HUES6 (cell line): ENCODE data around the gene PLB1.

Experiments
- H3K27ac ChIP-seq: 2 replicates; pipeline ENCODE4 v1.7.0; 2013; ENCODE audit warnings: low read depth, mild to moderate bottlenecking, low read length, inconsistent platforms
- H3K27me3 ChIP-seq: 2 replicates; pipeline ENCODE4 v1.6.1; 2013; ENCODE audit warnings: low read length; ENCODE audit not compliant: control insufficient read depth, insufficient read depth
- H3K36me3 ChIP-seq: 2 replicates; pipeline ENCODE4 v1.6.1; 2013; ENCODE audit warnings: low read length; ENCODE audit not compliant: control insufficient read depth, insufficient read depth
- H3K4me1 ChIP-seq: 2 replicates; pipeline ENCODE4 v1.6.1; 2013; ENCODE audit warnings: low read length; ENCODE audit not compliant: control insufficient read depth, insufficient read depth
- H3K4me3 ChIP-seq: 2 replicates; pipeline ENCODE4 v1.5.1; 2013; ENCODE audit warnings: low read depth, low read length
- H3K9ac ChIP-seq: one replicate; pipeline ENCODE4 v1.6.1; 2013; ENCODE audit warnings: mild to moderate bottlenecking, low read length
- H3K9me3 ChIP-seq: 2 replicates; pipeline ENCODE4 v1.6.1; 2013; ENCODE audit warnings: low read depth, low read length; ENCODE audit not compliant: control insufficient read depth, insufficient read depth

PLB1 gene

GRCh38 chr2:28516950-28517349 is 21.1 kb downstream of the PLB1 start:
- Histone ChIP-seq H3K27me3 (peaks cover 8% of the 10 kb centered on the region), H3K4me1 (no peaks in the 10 kb centered on the region), H3K27ac (no peak overlapping the region), H3K9me3 (no peaks in the 10 kb centered on the region; the same call in 1 of the 2 replicates), H3K9ac (no peak overlapping the region), H3K36me3 (no peaks in the 10 kb centered on the region), H3K4me3 (no peak overlapping the region)

- no peak overlapping the region for H3K4me3 ChIP-seq
- H3K9me3 ChIP-seq: no peaks in the 10 kb centered on the region
- H3K27ac ChIP-seq: no peak overlapping the region
- H3K4me1 ChIP-seq: 0 out of 2 replicates have a peak, but pooled peaks cover 4% of the 10 kb centered on the region
- H3K27me3 ChIP-seq: peaks cover 13% of the 10 kb centered on the region; the same call in 1 of the 2 replicates
- H3K9ac ChIP-seq: no peak overlapping the region
- no peaks in the 10 kb centered on the region for H3K36me3 ChIP-seq
Measured at GRCh38 chr2:28521663-28522062, 25.8 kb downstream of the PLB1 start.

GRCh38 chr2:28522481-28522880 is 26.6 kb downstream of the PLB1 start:
- Histone ChIP-seq H3K27me3 (peaks cover 13% of the 10 kb centered on the region; the same call in 1 of the 2 replicates), H3K4me3 (no peak overlapping the region), H3K9me3 (no peaks in the 10 kb centered on the region), H3K4me1 (0 out of 2 replicates have a peak, but pooled peaks cover 4% of the 10 kb centered on the region), H3K27ac (no peak overlapping the region), H3K9ac (no peak overlapping the region), H3K36me3 (no peaks in the 10 kb centered on the region)

GRCh38 chr2:28523902-28524301 is 28.0 kb downstream of the PLB1 start:
- no peak overlapping the region for H3K9ac ChIP-seq
- H3K4me1 ChIP-seq: peaks cover 9% of the 10 kb centered on the region; the same call in 1 of the 2 replicates
- H3K27me3 ChIP-seq: peaks cover 13% of the 10 kb centered on the region; the same call in 1 of the 2 replicates
- H3K27ac ChIP-seq: no peak overlapping the region
- no peak overlapping the region for H3K4me3 ChIP-seq
- H3K9me3 ChIP-seq: no peaks in the 10 kb centered on the region
- H3K36me3 ChIP-seq: no peaks in the 10 kb centered on the region

- Histone ChIP-seq H3K27me3 (peaks cover 13% of the 10 kb centered on the region; the same call in 1 of the 2 replicates), H3K4me3 (no peak overlapping the region), H3K9ac (no peak overlapping the region), H3K9me3 (no peaks in the 10 kb centered on the region), H3K4me1 (peaks cover 9% of the 10 kb centered on the region; the same call in 1 of the 2 replicates), H3K27ac (no peak overlapping the region), H3K36me3 (no peaks in the 10 kb centered on the region)
Measured at GRCh38 chr2:28525481-28525880, 29.6 kb downstream of the PLB1 start.

GRCh38 chr2:28526527-28527132 is 30.8 kb downstream of the PLB1 start:
- Histone ChIP-seq H3K9me3 (no peaks in the 10 kb centered on the region), H3K27me3 (peaks cover 13% of the 10 kb centered on the region; the same call in 1 of the 2 replicates), H3K9ac (no peak overlapping the region), H3K27ac (no peak overlapping the region), H3K36me3 (no peaks in the 10 kb centered on the region), H3K4me1 (peaks cover 9% of the 10 kb centered on the region; the same call in 1 of the 2 replicates), H3K4me3 (no peak overlapping the region)

- no peak overlapping the region for H3K9ac ChIP-seq
- H3K4me1 ChIP-seq: peaks cover 9% of the 10 kb centered on the region; the same call in 1 of the 2 replicates
- H3K27ac ChIP-seq: no peak overlapping the region
- no peaks in the 10 kb centered on the region for H3K9me3 ChIP-seq
- H3K27me3 ChIP-seq: peaks cover 10% of the 10 kb centered on the region; the same call in 1 of the 2 replicates
- no peak overlapping the region for H3K4me3 ChIP-seq
- no peaks in the 10 kb centered on the region for H3K36me3 ChIP-seq
Measured at GRCh38 chr2:28527196-28527595, 31.3 kb downstream of the PLB1 start.

- Histone ChIP-seq H3K9ac (no peak overlapping the region), H3K9me3 (no peaks in the 10 kb centered on the region), H3K27ac (no peak overlapping the region), H3K4me1 (peaks cover 9% of the 10 kb centered on the region; the same call in 1 of the 2 replicates), H3K4me3 (no peak overlapping the region), H3K36me3 (no peaks in the 10 kb centered on the region), H3K27me3 (peaks cover 7% of the 10 kb centered on the region; the same call in 1 of the 2 replicates)
Measured at GRCh38 chr2:28528206-28528605, 32.3 kb downstream of the PLB1 start.

- Histone ChIP-seq H3K36me3 (no peaks in the 10 kb centered on the region), H3K27me3 (peaks cover 3% of the 10 kb centered on the region; the same call in 1 of the 2 replicates), H3K9ac (no peak overlapping the region), H3K27ac (no peak overlapping the region), H3K4me3 (no peak overlapping the region), H3K9me3 (no peaks in the 10 kb centered on the region), H3K4me1 (peaks cover 5% of the 10 kb centered on the region; the same call in 1 of the 2 replicates)
Measured at GRCh38 chr2:28530782-28531181, 34.9 kb downstream of the PLB1 start.

GRCh38 chr2:28532399-28532798 is 36.5 kb downstream of the PLB1 start:
- Histone ChIP-seq H3K27ac (no peak overlapping the region), H3K4me1 (peaks cover 5% of the 10 kb centered on the region; the same call in 1 of the 2 replicates), H3K36me3 (no peaks in the 10 kb centered on the region), H3K27me3 (no peaks in the 10 kb centered on the region), H3K9ac (no peak overlapping the region), H3K9me3 (no peaks in the 10 kb centered on the region), H3K4me3 (no peak overlapping the region)

- H3K4me3 ChIP-seq: no peak overlapping the region
- no peak overlapping the region for H3K9ac ChIP-seq
- no peaks in the 10 kb centered on the region for H3K27me3 ChIP-seq
- no peaks in the 10 kb centered on the region for H3K9me3 ChIP-seq
- no peak overlapping the region for H3K27ac ChIP-seq
- H3K36me3 ChIP-seq: no peaks in the 10 kb centered on the region
- peaks cover 2% of the 10 kb centered on the region; the same call in 1 of the 2 replicates for H3K4me1 ChIP-seq
Measured at GRCh38 chr2:28533044-28533680, 37.3 kb downstream of the PLB1 start.
